ENCODE data around the gene FBXO33.

FBXO33 gene

DNA sequence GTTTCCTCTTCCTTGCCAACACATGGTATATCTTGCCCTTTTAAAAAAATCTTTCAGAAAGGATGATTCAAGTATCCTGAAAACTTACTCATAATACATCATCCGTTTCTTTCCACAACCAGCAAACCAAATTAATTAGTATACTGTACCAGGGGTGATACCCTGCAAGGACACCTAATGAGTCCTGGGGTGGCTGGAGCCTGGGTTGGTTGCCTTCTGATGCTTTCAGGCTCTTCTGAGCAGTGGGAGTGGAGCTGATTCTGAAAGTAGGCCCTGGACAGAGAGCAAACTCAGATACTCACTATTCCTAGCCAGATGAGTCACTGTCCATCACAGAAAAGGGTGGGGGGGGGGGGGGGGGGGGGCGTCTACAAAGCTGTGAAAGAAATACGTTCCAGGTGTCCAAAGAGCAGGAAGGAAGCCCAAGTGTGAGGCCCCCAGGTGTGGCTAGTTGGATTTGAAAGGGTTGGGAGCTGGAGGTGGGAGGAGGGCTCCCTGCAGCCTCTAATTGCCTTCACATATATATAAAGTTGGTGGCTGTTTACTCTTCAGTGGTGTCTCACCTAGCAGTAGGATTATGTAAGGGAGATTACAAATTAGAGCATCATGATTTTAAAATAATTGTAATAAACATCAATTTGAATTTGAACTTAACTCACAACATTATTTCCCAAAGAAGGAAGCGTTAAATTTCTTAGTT is 36.5 kb downstream of the FBXO33 start:
- H3K4me3 ChIP-seq (replicated peaks; ENCODE audit: low read depth, low read length) = no peak overlapping the region
- DNase-seq (ENCODE audit: low read depth) = no peak
- TF ChIP-seq, protein P1, sequence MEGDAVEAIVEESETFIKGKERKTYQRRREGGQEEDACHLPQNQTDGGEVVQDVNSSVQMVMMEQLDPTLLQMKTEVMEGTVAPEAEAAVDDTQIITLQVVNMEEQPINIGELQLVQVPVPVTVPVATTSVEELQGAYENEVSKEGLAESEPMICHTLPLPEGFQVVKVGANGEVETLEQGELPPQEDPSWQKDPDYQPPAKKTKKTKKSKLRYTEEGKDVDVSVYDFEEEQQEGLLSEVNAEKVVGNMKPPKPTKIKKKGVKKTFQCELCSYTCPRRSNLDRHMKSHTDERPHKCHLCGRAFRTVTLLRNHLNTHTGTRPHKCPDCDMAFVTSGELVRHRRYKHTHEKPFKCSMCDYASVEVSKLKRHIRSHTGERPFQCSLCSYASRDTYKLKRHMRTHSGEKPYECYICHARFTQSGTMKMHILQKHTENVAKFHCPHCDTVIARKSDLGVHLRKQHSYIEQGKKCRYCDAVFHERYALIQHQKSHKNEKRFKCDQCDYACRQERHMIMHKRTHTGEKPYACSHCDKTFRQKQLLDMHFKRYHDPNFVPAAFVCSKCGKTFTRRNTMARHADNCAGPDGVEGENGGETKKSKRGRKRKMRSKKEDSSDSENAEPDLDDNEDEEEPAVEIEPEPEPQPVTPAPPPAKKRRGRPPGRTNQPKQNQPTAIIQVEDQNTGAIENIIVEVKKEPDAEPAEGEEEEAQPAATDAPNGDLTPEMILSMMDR (IDR thresholded peaks at IDR 0.05; ENCODE audit: low read length, missing control alignments) = no peak

DNA sequence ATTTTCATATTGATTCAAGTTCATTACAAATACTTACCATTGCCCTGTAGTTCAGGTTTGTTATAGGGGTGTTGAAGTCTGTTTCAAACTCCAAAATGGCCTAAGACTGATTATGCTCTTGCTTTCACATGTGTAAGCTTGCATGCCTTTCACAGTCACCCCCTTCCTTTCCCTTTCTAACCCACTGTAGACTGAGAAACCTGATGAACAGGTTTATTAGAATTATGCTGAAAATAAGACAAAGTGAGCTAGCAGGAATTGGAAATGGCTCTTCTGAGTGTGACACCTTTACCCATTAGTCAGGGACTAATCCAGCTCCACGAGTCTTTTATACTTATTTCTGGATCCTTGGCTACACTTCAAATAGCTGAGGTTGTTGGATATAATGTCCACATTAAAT is 38.9 kb downstream of the FBXO33 start:
- TF ChIP-seq, protein P1 (IDR thresholded peaks at IDR 0.05; ENCODE audit: low read length, missing control alignments) = no peak
- no peak for DNase-seq (ENCODE audit: low read depth)
- H3K4me3 ChIP-seq (replicated peaks; ENCODE audit: low read depth, low read length) = no peak overlapping the region

DNA sequence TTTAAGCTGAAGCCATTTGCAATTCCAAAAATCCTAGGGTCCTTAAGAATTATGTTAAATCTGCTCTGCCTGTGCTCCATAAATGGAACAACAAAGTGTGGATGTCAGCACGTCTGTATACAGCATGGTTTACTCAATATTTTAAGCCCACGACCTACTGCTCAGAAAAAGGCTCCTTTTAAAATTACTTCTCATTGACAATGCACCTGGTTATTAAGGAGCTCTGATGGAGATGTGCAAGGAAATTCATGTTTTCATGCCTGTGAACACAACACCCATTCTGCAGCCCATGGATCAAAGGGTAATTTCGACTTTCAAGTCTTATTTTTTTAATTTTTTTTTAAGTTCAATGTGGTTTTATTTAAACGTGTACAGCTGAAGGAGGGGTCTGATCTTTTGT is 48.1 kb downstream of the FBXO33 start:
- TF ChIP-seq, protein P1 (IDR thresholded peaks at IDR 0.05; ENCODE audit: low read length, missing control alignments) = no peak
- no peak for DNase-seq (ENCODE audit: low read depth)
- no peak overlapping the region for H3K4me3 ChIP-seq (replicated peaks; ENCODE audit: low read depth, low read length)

DNA sequence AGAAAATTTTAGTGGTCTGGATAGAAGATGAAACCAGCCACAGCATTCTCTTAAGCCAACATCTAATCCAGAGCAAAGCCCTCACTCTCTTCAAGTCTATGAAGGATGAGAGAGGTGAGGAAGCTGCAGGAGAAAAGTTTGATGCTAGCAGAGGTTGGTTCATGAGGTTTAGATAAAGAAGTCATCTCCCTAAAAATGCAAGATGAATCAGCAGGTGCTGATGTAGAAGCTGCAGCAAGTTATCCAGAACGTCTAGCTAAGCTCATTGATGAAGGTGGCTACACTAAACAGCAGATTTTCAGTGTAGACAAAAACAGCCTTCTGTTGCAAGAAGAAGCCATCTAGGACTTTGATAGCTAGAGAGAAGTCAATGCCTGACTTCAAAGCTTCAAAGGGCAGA is 48.5 kb downstream of the FBXO33 start:
- no peak overlapping the region for H3K4me3 ChIP-seq (replicated peaks; ENCODE audit: low read depth, low read length)
- DNase-seq (ENCODE audit: low read depth) = no peak
- TF ChIP-seq, protein P1 (IDR thresholded peaks at IDR 0.05; ENCODE audit: low read length, missing control alignments) = no peak

DNA sequence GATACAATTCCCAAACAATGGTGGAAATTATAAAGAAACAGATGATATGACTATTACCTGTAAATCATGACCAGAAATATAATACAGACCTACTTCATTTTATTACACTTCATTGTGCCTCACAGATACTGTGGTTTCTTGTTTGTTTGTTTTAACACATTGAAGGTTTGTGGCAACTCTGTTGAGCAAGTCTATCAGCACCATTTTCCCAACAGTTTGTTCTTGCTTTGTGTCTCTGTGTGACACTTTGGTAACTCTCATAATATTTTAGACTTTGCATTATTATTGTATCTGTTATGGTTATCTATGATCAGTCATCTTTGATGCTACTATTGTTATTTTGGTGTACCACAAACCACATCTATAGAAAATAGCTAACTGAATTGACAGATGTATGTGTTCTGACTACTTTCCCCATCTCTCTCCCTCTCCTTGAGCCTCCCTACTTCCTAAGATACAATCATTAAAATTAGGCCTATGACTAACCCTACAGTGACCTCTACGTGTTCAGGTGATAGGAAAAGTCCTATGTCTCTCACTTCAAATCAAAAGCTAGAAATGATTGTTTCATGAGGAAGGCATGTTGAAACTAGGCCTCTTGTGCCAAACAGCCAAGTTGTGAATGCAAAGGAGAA is 49.1 kb downstream of the FBXO33 start:
- no peak overlapping the region for H3K4me3 ChIP-seq (replicated peaks; ENCODE audit: low read depth, low read length)
- TF ChIP-seq, protein P1 (IDR thresholded peaks at IDR 0.05; ENCODE audit: low read length, missing control alignments) = no peak
- DNase-seq (ENCODE audit: low read depth) = no peak

DNA sequence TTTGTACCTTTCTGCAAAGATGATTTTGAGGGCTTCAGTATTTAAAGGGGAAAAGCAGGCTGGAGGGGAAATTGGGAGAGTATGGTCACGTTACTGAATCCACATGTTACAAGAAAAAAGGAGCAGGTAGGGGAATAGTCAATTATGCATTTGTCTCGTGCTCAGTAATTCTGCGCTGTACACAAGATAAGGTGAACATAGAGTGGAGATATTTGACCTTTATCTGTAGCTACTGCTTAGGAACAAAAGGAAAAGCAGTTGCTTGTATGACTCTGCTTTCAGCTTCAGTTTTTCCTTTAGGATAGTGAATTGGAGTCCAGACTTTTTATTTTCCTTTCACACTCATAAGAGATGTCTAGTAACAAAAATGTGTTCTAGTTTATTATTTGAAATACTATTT is 49.8 kb downstream of the FBXO33 start:
- TF ChIP-seq, protein P1 (IDR thresholded peaks at IDR 0.05; ENCODE audit: low read length, missing control alignments) = no peak
- no peak overlapping the region for H3K4me3 ChIP-seq (replicated peaks; ENCODE audit: low read depth, low read length)
- DNase-seq (ENCODE audit: low read depth) = no peak

DNA sequence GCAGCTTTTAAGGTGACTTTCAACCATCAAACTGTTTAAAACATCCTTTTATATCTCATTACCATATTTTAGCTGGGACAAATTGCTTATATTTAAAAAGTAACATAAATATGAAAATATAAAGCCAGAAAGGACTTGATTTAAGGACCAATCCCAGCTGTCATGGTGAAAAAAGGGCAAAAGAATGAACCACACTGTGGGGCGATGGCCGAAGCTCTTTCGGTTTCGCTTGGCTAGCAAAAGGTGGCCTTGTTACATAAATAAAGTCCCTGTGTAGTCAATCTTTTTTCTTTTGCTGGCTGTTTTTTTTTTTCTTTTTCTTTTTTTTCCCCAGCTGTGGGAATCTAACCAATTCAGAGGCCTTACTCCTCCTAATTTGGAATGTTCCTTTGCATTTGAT is 50.9 kb downstream of the FBXO33 start:
- DNase-seq (ENCODE audit: low read depth) = no peak
- H3K4me3 ChIP-seq (replicated peaks; ENCODE audit: low read depth, low read length) = no peak overlapping the region
- TF ChIP-seq, protein P1 (IDR thresholded peaks at IDR 0.05; ENCODE audit: low read length, missing control alignments) = no peak
